ENCODE results near the gene USH2A.

The USH2A gene

DNA sequence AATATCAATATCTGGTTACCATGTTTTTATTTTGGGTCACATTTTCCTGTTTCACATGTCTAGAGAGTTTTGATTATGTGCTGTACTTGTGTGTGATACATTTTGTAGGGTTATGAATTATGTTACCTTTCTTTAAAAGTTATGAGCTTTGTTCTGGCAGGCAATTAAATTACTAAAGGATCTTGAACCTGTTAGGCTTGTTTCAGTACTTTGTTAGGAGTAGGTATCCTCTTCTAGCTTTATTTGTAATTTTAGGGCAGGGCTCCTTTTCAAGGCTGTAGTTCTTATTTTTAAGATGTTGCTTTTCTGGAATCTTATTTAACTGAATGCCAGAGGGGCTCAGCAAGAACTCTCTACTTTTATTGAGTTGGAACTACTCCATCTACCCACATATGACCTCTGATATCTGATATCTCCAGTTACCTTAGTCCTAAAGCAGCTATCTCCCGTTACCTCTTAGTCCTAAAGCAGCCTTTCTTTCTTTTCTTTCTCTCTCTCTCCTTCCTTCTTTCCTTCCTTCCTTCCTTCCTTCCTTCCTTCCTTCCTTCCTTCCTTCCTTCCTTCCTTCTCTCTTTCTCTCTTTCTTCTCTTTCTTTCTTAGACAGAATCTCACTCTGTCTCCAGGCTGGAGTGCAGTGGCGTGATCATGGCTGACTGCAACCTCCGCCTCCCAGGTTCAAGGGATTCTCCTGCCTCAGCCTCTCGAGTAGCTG is 832.3 kb downstream of the USH2A start:
- in situ Hi-C loops (cut with MboI; ENCODE audit: low pct_unique_long_range_greater_than_20kb, low sequenced_read_pairs, unreplicated experiment): no loop called here

GRCh38 chr1:215589650-215590435 is 833.4 kb downstream of the USH2A start:
- no peak for DNase-seq (ENCODE audit: low spot score)
- in situ Hi-C loops (cut with MboI; ENCODE audit: low pct_unique_long_range_greater_than_20kb, low sequenced_read_pairs, unreplicated experiment): no loop called here
- TF ChIP-seq, protein P1, sequence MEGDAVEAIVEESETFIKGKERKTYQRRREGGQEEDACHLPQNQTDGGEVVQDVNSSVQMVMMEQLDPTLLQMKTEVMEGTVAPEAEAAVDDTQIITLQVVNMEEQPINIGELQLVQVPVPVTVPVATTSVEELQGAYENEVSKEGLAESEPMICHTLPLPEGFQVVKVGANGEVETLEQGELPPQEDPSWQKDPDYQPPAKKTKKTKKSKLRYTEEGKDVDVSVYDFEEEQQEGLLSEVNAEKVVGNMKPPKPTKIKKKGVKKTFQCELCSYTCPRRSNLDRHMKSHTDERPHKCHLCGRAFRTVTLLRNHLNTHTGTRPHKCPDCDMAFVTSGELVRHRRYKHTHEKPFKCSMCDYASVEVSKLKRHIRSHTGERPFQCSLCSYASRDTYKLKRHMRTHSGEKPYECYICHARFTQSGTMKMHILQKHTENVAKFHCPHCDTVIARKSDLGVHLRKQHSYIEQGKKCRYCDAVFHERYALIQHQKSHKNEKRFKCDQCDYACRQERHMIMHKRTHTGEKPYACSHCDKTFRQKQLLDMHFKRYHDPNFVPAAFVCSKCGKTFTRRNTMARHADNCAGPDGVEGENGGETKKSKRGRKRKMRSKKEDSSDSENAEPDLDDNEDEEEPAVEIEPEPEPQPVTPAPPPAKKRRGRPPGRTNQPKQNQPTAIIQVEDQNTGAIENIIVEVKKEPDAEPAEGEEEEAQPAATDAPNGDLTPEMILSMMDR (IDR thresholded peaks at IDR 0.05; ENCODE audit: extremely low read depth, insufficient read depth, missing control alignments): no peak

More for the DNA sequence above, 832.3 kb downstream of the USH2A start:
- TF ChIP-seq, protein P1 (IDR thresholded peaks at IDR 0.05; ENCODE audit: extremely low read depth, insufficient read depth, missing control alignments): no peak
- DNase-seq (ENCODE audit: low spot score): no peak

DNA sequence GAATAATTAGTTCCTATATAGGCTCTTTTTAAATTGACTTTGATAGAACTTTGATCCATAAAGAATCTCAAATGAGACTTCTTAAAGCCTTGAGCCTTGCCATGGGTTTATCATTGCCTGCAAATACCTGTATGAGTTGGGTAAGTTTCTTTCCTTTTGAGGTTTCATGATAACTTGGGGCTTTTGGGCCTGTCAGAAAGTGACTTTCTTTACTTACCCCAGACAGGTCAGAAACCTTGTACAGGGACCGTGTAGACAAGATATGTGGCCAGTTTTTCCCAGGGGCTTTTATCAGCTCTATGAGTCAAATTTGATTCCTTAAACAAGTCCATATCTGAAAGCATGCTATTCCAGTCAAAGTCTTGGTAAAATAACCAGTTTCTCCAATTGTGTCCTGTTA is 838.9 kb downstream of the USH2A start:
- DNase-seq (ENCODE audit: low spot score): no peak
- TF ChIP-seq, protein P1 (IDR thresholded peaks at IDR 0.05; ENCODE audit: extremely low read depth, insufficient read depth, missing control alignments): no peak
- in situ Hi-C loops (cut with MboI; ENCODE audit: low pct_unique_long_range_greater_than_20kb, low sequenced_read_pairs, unreplicated experiment): no loop called here

DNA sequence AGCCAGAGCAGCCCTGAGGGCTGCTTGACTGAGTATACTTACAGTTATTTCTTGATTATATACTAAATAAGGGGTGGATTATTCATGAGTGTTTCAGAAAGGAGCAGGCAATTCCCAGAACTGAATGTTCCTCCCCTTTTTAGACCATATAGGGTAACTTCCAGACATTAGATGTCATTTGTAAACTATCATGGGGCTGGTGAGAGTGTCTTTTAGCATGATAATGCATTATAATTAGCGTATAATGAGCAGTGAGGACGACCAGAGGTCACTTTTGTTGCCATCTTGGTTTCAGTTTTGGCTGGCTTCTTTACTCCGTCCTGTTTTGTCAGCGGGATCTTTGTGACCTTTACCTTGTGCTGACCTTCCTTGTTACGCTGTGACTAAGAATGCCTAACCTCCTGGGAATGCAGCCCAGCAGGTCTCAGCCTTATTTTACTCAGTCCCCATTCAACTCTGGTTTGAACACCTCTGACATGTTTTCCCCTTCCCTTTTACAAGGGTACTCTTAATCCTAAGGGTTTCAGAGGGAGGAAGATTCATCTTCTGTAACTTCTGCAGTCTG is 840.0 kb downstream of the USH2A start:
- in situ Hi-C loops (cut with MboI; ENCODE audit: low pct_unique_long_range_greater_than_20kb, low sequenced_read_pairs, unreplicated experiment): no loop called here
- TF ChIP-seq, protein P1 (IDR thresholded peaks at IDR 0.05; ENCODE audit: extremely low read depth, insufficient read depth, missing control alignments): no peak
- no peak for DNase-seq (ENCODE audit: low spot score)

DNA sequence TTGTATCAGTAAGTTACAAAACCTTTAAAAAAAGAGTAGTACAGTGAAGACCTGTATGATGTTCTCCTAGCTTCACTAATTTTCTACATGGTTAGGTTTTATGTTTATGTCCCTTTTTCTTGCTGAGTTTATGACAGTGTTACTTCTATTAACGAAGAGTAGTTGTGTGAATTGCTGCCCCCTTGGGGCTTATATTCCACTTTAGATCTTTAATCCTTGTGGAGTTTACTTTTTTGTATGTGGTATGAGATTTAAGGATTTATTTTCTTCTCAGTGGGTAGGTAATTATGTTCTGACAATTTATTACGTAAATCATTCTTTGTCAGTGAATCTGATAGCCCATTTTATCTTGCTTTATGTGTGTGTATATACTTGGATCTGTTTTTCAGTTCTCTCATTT is 841.4 kb downstream of the USH2A start:
- DNase-seq (ENCODE audit: low spot score): no peak
- TF ChIP-seq, protein P1 (IDR thresholded peaks at IDR 0.05; ENCODE audit: extremely low read depth, insufficient read depth, missing control alignments): no peak
- in situ Hi-C loops (cut with MboI; ENCODE audit: low pct_unique_long_range_greater_than_20kb, low sequenced_read_pairs, unreplicated experiment): no loop called here
